ENCODE results near the gene BLTP1.
"Not testable (repeated sequence)": the region's sequence is repeated elsewhere in the genome, so short reads cannot be mapped to it uniquely, and the experiment has no call there.

BLTP1 gene

GRCh38 chr4:122151982-122152710, at the start of gene BLTP1:
TSS of gene BLTP1 (plus strand) at chr4:122152331. CDS start at chr4:122170648, 18,317 bp downstream.
- peak; percentile 82 for DNase-seq (ENCODE audit: low read depth)

GRCh38 chr4:122104184-122104583, 47.9 kb upstream of the BLTP1 start:
- DNase-seq (ENCODE audit: low read depth) = no peak

GRCh38 chr4:122107680-122108079, 44.5 kb upstream of the BLTP1 start:
- DNase-seq (ENCODE audit: low read depth) = no peak

- DNase-seq (ENCODE audit: low read depth) = not testable (repeated sequence)
Measured at GRCh38 chr4:122110304-122110703, 41.8 kb upstream of the BLTP1 start.

GRCh38 chr4:122117743-122118142, 34.4 kb upstream of the BLTP1 start:
- peak; percentile 23 for DNase-seq (ENCODE audit: low read depth)

- DNase-seq (ENCODE audit: low read depth) = no peak
Measured at GRCh38 chr4:122118243-122118642, 33.9 kb upstream of the BLTP1 start.

GRCh38 chr4:122119739-122120138, 32.4 kb upstream of the BLTP1 start:
- peak; percentile 2 for DNase-seq (ENCODE audit: low read depth)

- DNase-seq (ENCODE audit: low read depth) = no peak
Measured at GRCh38 chr4:122121593-122121992, 30.5 kb upstream of the BLTP1 start.

- DNase-seq (ENCODE audit: low read depth) = no peak
Measured at GRCh38 chr4:122122083-122122482, 30.0 kb upstream of the BLTP1 start.

GRCh38 chr4:122129061-122129460, 23.1 kb upstream of the BLTP1 start:
- no peak for DNase-seq (ENCODE audit: low read depth)

- DNase-seq (ENCODE audit: low read depth) = no peak
Measured at GRCh38 chr4:122131562-122132157, 20.5 kb upstream of the BLTP1 start.

GRCh38 chr4:122132891-122133290, 19.2 kb upstream of the BLTP1 start:
- DNase-seq (ENCODE audit: low read depth) = no peak

GRCh38 chr4:122139139-122139538, 13.0 kb upstream of the BLTP1 start:
- no peak for DNase-seq (ENCODE audit: low read depth)

- no peak for DNase-seq (ENCODE audit: low read depth)
Measured at GRCh38 chr4:122140834-122141233, 11.3 kb upstream of the BLTP1 start.

- DNase-seq (ENCODE audit: low read depth) = no peak
Measured at GRCh38 chr4:122142687-122143086, 9.4 kb upstream of the BLTP1 start.

GRCh38 chr4:122146652-122147051, 5.5 kb upstream of the BLTP1 start:
- DNase-seq (ENCODE audit: low read depth) = no peak

GRCh38 chr4:122150931-122151330, 1.2 kb upstream of the BLTP1 start:
- no peak for DNase-seq (ENCODE audit: low read depth)

GRCh38 chr4:122152711-122153226, 638 bp downstream of the BLTP1 start:
- peak; percentile 46 for DNase-seq (ENCODE audit: low read depth)

GRCh38 chr4:122156819-122157218, 4.7 kb downstream of the BLTP1 start:
- no peak for DNase-seq (ENCODE audit: low read depth)

GRCh38 chr4:122163301-122163700, 11.2 kb downstream of the BLTP1 start:
- no peak for DNase-seq (ENCODE audit: low read depth)

- DNase-seq (ENCODE audit: low read depth) = peak; percentile 4
Measured at GRCh38 chr4:122163767-122164166, 11.6 kb downstream of the BLTP1 start.

GRCh38 chr4:122167369-122167768, 15.2 kb downstream of the BLTP1 start:
- no peak for DNase-seq (ENCODE audit: low read depth)

- DNase-seq (ENCODE audit: low read depth) = no peak
Measured at GRCh38 chr4:122170775-122171174, 18.6 kb downstream of the BLTP1 start.

- no peak for DNase-seq (ENCODE audit: low read depth)
Measured at GRCh38 chr4:122171323-122171722, 19.2 kb downstream of the BLTP1 start.

Measured in EH (cell line).